ENCODE measurements around the gene NSMCE4A. TPM values are rescaled to one million over a fixed set of nuclear protein-coding genes. Genes with fewer than 3 reads are reported as not detected.
A peak's percentile ranks its signal among the peaks of the same experiment; 100 is the strongest.
"Not testable (repeated sequence)": the region's sequence is repeated elsewhere in the genome, so short reads cannot be mapped to it uniquely, and the experiment has no call there.

Gene NSMCE4A, protein sequence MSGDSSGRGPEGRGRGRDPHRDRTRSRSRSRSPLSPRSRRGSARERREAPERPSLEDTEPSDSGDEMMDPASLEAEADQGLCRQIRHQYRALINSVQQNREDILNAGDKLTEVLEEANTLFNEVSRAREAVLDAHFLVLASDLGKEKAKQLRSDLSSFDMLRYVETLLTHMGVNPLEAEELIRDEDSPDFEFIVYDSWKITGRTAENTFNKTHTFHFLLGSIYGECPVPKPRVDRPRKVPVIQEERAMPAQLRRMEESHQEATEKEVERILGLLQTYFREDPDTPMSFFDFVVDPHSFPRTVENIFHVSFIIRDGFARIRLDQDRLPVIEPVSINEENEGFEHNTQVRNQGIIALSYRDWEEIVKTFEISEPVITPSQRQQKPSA
- total RNA-seq, result 31.3 TPM

DNA sequence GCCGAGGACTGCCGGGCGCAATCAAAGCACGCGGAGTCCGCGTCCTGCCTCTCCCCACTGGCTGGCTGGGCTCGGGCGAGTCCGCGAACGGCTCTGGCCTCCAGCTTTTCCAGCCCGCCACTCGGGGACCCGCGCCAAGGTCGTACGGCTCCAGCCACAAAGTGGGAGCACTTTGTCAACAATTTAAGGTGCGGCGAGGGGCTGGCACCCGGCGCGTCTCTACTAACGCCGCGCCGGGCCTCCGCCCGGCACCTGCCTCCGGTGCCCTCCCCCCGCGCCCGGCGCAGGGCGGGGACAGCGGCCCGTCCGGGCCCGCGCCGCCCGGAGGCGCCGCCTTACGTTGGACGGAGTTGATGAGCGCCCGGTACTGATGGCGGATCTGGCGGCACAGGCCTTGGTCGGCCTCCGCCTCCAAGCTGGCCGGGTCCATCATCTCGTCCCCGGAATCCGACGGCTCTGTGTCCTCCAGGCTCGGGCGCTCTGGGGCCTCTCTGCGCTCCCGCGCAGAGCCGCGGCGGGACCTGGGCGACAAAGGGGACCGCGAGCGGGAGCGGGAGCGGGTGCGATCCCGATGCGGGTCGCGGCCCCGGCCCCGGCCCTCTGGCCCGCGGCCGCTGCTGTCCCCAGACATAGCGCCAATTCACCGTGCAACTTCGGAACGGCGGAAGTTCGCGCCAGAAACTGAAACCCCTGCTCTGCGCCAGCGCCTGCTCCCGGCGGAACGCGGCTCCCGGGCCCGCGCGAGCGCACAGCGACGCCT is at the start of gene NSMCE4A:
Gene NSMCE4A, minus strand, starts transcription at position 683 of the 760 bp plus-strand sequence. Its CDS starts 52 bp downstream, at position 631.
- no peaks in the 10 kb centered on the region for H3K9me3 ChIP-seq (ENCODE audit: control insufficient read depth in 3 of 3, low read length in 3 of 3)

DNA sequence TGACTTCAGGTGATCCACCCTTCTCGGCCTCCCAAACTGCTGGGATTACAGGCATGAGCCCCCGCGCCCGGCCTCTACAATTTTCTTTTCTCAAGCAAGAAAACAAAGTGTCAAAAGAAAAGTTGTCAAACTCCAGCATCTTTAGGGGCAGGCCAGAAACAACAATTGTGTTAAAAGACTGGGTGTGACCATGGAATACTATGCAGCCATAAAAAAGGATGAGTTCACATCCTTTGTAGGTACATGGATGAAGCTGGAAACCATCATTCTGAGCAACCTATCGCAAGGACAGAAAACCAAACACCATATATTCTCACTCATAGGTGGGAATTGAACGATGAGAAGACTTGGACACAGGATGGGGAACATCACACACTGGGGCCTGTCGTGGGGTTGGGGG is 48.2 kb upstream of the NSMCE4A start:
- Histone ChIP-seq H3K36me3 (ENCODE audit: control insufficient read depth in 3 of 3, insufficient read depth in 3 of 3, low read length in 3 of 3) (peaks cover 0 to 23% (median 2%) of the 10 kb centered on the region in 3 donors), H3K4me1 (ENCODE audit: control insufficient read depth in 3 of 3, insufficient read depth in 3 of 3, low read length in 3 of 3) (peaks cover 27 to 45% (median 32%) of the 10 kb centered on the region in 3 donors)
- H3K27me3 ChIP-seq (ENCODE audit: control insufficient read depth in 3 of 3, insufficient read depth in 3 of 3, low read length in 3 of 3); H3K27ac ChIP-seq (ENCODE audit: low read depth, low read length); H3K9me3 ChIP-seq (ENCODE audit: control insufficient read depth in 3 of 3, low read length in 3 of 3); H3K4me3 ChIP-seq (ENCODE audit: low read length in 3 of 3); H3K9ac ChIP-seq (ENCODE audit: low read depth in 1 of 3, low read length in 3 of 3): not testable (repeated sequence)

More for the DNA sequence above, at the start of gene NSMCE4A:
- peaks cover 5 to 10% (median 9%) of the 10 kb centered on the region in 3 donors for H3K36me3 ChIP-seq (ENCODE audit: control insufficient read depth in 3 of 3, insufficient read depth in 3 of 3, low read length in 3 of 3)
- peak within 1 kb of the TSS; percentile 75 to 83 (median 81) for H3K4me3 ChIP-seq (ENCODE audit: low read length in 3 of 3)
- peak within 1 kb of the TSS; percentile 83 to 94 (median 92) for H3K9ac ChIP-seq (ENCODE audit: low read depth in 1 of 3, low read length in 3 of 3)
- H3K4me1 ChIP-seq (ENCODE audit: control insufficient read depth in 3 of 3, insufficient read depth in 3 of 3, low read length in 3 of 3), result peaks cover 14 to 15% (median 15%) of the 10 kb centered on the region in 3 donors
- peak within 1 kb of the TSS; percentile 94 for H3K27ac ChIP-seq (ENCODE audit: low read depth, low read length)
- no peaks in the 10 kb centered on the region for H3K27me3 ChIP-seq (ENCODE audit: control insufficient read depth in 3 of 3, insufficient read depth in 3 of 3, low read length in 3 of 3)

DNA sequence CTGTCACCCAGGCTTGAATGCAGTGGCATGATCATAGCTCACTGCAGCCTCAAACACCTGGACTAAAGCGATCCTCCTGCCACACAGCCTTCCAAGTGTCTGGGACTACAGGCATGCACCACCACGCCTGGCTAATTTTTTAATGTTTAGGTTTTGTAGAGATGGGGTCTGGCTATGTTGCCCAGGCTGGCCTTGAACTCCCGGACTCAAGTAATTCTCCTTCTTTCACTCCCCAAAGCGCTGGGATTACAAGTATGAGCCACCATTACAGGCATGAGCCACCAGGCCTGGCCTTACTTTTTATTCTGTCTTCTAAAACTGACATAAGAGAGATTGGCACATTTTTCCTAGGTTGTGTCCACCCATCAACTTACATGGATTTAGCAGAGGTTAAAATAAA is 47.3 kb upstream of the NSMCE4A start:
- H3K36me3 ChIP-seq (ENCODE audit: control insufficient read depth in 3 of 3, insufficient read depth in 3 of 3, low read length in 3 of 3), result peaks cover 0 to 23% (median 3%) of the 10 kb centered on the region in 3 donors
- no peak overlapping the region for H3K4me3 ChIP-seq (ENCODE audit: low read length in 3 of 3)
- peaks cover 27 to 46% (median 37%) of the 10 kb centered on the region in 3 donors for H3K4me1 ChIP-seq (ENCODE audit: control insufficient read depth in 3 of 3, insufficient read depth in 3 of 3, low read length in 3 of 3)
- H3K27me3 ChIP-seq (ENCODE audit: control insufficient read depth in 3 of 3, insufficient read depth in 3 of 3, low read length in 3 of 3), result peaks cover 0 to 4% (median 0%) of the 10 kb centered on the region in 3 donors
- H3K27ac ChIP-seq (ENCODE audit: low read depth, low read length), result peak overlapping the region; percentile 64
- peak overlapping the region in 1 of 3 donors; percentile 60 for H3K9ac ChIP-seq (ENCODE audit: low read depth in 1 of 3, low read length in 3 of 3)
- H3K9me3 ChIP-seq (ENCODE audit: control insufficient read depth in 3 of 3, low read length in 3 of 3), result no peaks in the 10 kb centered on the region

DNA sequence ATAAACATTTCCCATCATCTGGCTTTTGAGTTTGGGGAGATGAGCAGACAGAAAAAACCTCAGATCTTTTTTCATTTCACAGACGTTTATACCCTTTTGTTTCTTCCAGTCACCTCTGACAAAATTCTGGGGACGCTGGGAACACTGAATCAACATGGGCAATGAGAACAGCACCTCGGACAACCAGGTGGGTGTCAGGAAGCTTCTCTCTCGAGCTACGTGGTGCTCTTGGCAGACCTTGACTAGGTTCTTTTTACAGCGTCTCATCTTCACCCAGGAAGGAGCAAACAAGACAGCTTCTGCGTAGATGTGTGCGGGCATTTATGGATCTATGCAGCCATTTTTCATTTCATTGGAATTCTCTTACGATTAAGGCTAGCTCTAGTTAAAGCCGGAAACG is 46.8 kb upstream of the NSMCE4A start:
- H3K4me3 ChIP-seq (ENCODE audit: low read length in 3 of 3), result peak overlapping the region in 1 of 3 donors; percentile 32
- peaks cover 0 to 23% (median 4%) of the 10 kb centered on the region in 3 donors for H3K36me3 ChIP-seq (ENCODE audit: control insufficient read depth in 3 of 3, insufficient read depth in 3 of 3, low read length in 3 of 3)
- H3K27me3 ChIP-seq (ENCODE audit: control insufficient read depth in 3 of 3, insufficient read depth in 3 of 3, low read length in 3 of 3), result peaks cover 0 to 4% (median 0%) of the 10 kb centered on the region in 3 donors
- peaks cover 27 to 49% (median 37%) of the 10 kb centered on the region in 3 donors for H3K4me1 ChIP-seq (ENCODE audit: control insufficient read depth in 3 of 3, insufficient read depth in 3 of 3, low read length in 3 of 3)
- H3K9ac ChIP-seq (ENCODE audit: low read depth in 1 of 3, low read length in 3 of 3), result peak overlapping the region in 2 of 3 donors; percentile 47 to 60
- no peaks in the 10 kb centered on the region for H3K9me3 ChIP-seq (ENCODE audit: control insufficient read depth in 3 of 3, low read length in 3 of 3)
- peak overlapping the region; percentile 64 for H3K27ac ChIP-seq (ENCODE audit: low read depth, low read length)

DNA sequence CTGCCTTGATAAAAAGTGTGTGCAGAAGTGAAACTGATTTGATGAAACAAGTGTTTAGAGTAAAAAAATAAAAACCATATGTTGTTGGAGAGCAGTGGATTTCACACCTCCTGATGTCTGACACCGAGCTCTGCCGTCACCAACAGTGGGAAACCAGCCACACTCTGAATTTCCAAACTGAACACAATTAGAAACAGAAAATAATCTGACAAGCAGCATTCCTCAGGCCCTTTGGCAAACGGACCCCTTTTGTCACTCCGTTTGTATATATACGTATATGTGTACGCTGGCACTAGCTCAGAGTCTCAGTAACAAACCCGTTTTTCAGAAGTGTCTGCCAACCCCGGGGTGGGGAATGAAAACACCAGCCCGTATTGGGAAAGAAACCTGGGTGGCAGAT is 46.4 kb upstream of the NSMCE4A start:
- Histone ChIP-seq H3K36me3 (ENCODE audit: control insufficient read depth in 3 of 3, insufficient read depth in 3 of 3, low read length in 3 of 3) (peaks cover 0 to 23% (median 4%) of the 10 kb centered on the region in 3 donors), H3K9me3 (ENCODE audit: control insufficient read depth in 3 of 3, low read length in 3 of 3) (no peaks in the 10 kb centered on the region), H3K9ac (ENCODE audit: low read depth in 1 of 3, low read length in 3 of 3) (peak overlapping the region in 2 of 3 donors; percentile 47 to 60), H3K4me3 (ENCODE audit: low read length in 3 of 3) (peak overlapping the region in 2 of 3 donors; percentile 22 to 55), H3K4me1 (ENCODE audit: control insufficient read depth in 3 of 3, insufficient read depth in 3 of 3, low read length in 3 of 3) (peaks cover 27 to 50% (median 37%) of the 10 kb centered on the region in 3 donors), H3K27ac (ENCODE audit: low read depth, low read length) (peak overlapping the region; percentile 64), H3K27me3 (ENCODE audit: control insufficient read depth in 3 of 3, insufficient read depth in 3 of 3, low read length in 3 of 3) (peaks cover 0 to 4% (median 0%) of the 10 kb centered on the region in 3 donors)

DNA sequence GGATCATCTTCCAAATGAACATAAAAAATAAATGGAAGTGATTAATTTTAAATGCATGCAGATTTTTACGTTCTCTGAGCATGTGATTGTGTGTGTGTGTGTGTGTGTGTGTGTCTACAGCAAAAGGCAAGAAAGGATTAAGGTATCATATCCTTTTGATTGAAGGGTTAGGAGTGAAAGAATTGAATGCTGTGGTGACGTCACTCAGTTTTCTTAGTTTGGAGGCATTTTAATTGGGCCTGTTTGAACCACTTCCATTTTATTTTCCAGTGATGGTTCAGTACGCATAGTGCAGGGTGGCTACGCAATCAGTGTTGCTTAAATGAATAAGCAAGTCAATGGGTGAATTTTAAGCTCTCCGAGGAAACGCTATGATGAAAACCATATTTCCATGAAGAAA is 45.2 kb upstream of the NSMCE4A start:
- Histone ChIP-seq H3K4me1 (ENCODE audit: control insufficient read depth in 3 of 3, insufficient read depth in 3 of 3, low read length in 3 of 3) (peaks cover 27 to 50% (median 37%) of the 10 kb centered on the region in 3 donors), H3K9me3 (ENCODE audit: control insufficient read depth in 3 of 3, low read length in 3 of 3) (no peaks in the 10 kb centered on the region), H3K27ac (ENCODE audit: low read depth, low read length) (peak overlapping the region; percentile 81), H3K9ac (ENCODE audit: low read depth in 1 of 3, low read length in 3 of 3) (peak overlapping the region in 1 of 3 donors; percentile 16), H3K4me3 (ENCODE audit: low read length in 3 of 3) (no peak overlapping the region), H3K27me3 (ENCODE audit: control insufficient read depth in 3 of 3, insufficient read depth in 3 of 3, low read length in 3 of 3) (peaks cover 0 to 4% (median 0%) of the 10 kb centered on the region in 3 donors), H3K36me3 (ENCODE audit: control insufficient read depth in 3 of 3, insufficient read depth in 3 of 3, low read length in 3 of 3) (peaks cover 0 to 23% (median 4%) of the 10 kb centered on the region in 3 donors)

DNA sequence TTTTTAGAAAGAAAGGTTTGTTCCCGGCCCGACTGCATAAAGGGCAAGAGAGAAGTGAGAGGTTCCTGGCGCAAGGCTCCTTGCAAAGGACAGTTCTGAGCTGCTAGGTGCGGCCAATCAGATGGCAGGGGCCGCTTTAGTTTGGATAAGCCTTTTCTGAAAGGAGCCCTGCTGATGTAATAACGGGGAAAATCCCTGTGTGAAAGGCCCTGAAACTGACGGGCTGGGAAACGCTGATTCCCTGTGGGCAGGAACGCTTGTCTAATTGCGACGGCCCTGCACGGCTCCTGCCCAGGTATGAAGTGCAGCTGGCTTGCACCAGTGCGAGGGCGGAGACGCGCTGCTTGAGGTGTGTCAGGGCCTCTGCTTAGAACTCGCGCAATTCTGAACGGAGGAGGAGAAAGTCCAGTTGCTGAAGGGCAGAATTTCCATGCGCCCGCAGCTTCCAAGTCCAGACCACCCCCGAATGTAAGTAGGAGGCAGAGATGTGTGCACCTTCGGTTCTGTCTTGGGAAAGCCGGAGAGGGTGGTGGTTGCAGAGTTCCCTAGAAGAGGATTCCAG is 44.5 kb upstream of the NSMCE4A start:
- Histone ChIP-seq H3K9ac (ENCODE audit: low read depth in 1 of 3, low read length in 3 of 3) (peak overlapping the region; percentile 43 to 79 (median 51)), H3K27me3 (ENCODE audit: control insufficient read depth in 3 of 3, insufficient read depth in 3 of 3, low read length in 3 of 3) (peaks cover 0 to 4% (median 0%) of the 10 kb centered on the region in 3 donors), H3K27ac (ENCODE audit: low read depth, low read length) (peak overlapping the region; percentile 81), H3K9me3 (ENCODE audit: control insufficient read depth in 3 of 3, low read length in 3 of 3) (no peaks in the 10 kb centered on the region), H3K4me3 (ENCODE audit: low read length in 3 of 3) (peak overlapping the region in 2 of 3 donors; percentile 42 to 71), H3K4me1 (ENCODE audit: control insufficient read depth in 3 of 3, insufficient read depth in 3 of 3, low read length in 3 of 3) (peaks cover 28 to 53% (median 40%) of the 10 kb centered on the region in 3 donors), H3K36me3 (ENCODE audit: control insufficient read depth in 3 of 3, insufficient read depth in 3 of 3, low read length in 3 of 3) (peaks cover 0 to 21% (median 2%) of the 10 kb centered on the region in 3 donors)

DNA sequence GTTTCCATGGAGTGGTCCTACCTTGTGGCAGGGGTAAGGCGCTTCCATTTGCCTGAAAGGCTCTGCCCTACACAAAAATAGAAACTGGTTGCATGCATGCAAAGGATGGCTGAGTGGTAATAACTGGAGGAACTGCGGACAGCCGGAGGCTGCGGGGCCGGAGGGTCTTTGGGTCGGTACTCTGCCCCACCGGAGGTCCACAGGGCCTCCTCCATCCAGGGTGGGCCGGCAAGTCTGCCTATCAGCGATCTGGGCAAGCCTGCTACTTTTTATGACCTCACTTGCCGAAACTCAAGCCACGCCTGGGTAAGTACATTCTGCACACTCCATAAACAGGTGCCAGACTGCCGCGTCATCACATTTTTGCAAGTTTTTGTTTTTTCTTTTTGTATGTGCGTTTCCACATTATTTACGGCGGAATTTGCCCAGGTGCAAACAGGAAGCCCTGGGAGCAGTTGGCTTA is 44.0 kb upstream of the NSMCE4A start:
- peak overlapping the region in 2 of 3 donors; percentile 62 to 79 for H3K9ac ChIP-seq (ENCODE audit: low read depth in 1 of 3, low read length in 3 of 3)
- H3K9me3 ChIP-seq (ENCODE audit: control insufficient read depth in 3 of 3, low read length in 3 of 3), result no peaks in the 10 kb centered on the region
- H3K27me3 ChIP-seq (ENCODE audit: control insufficient read depth in 3 of 3, insufficient read depth in 3 of 3, low read length in 3 of 3), result peaks cover 0 to 4% (median 0%) of the 10 kb centered on the region in 3 donors
- peaks cover 0 to 16% (median 2%) of the 10 kb centered on the region in 3 donors for H3K36me3 ChIP-seq (ENCODE audit: control insufficient read depth in 3 of 3, insufficient read depth in 3 of 3, low read length in 3 of 3)
- H3K4me3 ChIP-seq (ENCODE audit: low read length in 3 of 3), result peak overlapping the region in 2 of 3 donors; percentile 42 to 71
- H3K27ac ChIP-seq (ENCODE audit: low read depth, low read length), result peak overlapping the region; percentile 81
- H3K4me1 ChIP-seq (ENCODE audit: control insufficient read depth in 3 of 3, insufficient read depth in 3 of 3, low read length in 3 of 3), result peaks cover 31 to 58% (median 42%) of the 10 kb centered on the region in 3 donors

DNA sequence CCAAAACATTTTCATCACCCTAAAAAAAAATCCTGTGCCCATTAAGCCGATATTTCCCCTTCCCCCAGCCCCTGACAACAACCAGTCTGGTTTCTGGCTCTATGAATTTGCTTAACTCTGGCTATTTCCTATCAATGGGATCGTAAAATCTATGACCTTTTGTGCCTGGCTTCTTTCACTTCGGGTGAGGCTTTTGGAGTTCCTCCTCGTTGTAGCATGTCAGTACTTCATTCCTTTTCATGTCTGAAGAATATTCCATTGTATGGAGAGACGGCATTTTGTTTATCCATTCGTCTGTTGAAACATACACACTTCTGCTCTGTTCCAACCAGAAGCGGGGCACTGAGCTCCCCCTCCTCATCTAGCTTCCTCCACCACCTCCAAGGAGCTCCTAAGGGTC is 43.5 kb upstream of the NSMCE4A start:
- peak overlapping the region; percentile 81 for H3K27ac ChIP-seq (ENCODE audit: low read depth, low read length)
- no peaks in the 10 kb centered on the region for H3K9me3 ChIP-seq (ENCODE audit: control insufficient read depth in 3 of 3, low read length in 3 of 3)
- H3K4me3 ChIP-seq (ENCODE audit: low read length in 3 of 3), result peak overlapping the region in 2 of 3 donors; percentile 42 to 71
- peaks cover 0 to 4% (median 0%) of the 10 kb centered on the region in 3 donors for H3K27me3 ChIP-seq (ENCODE audit: control insufficient read depth in 3 of 3, insufficient read depth in 3 of 3, low read length in 3 of 3)
- H3K36me3 ChIP-seq (ENCODE audit: control insufficient read depth in 3 of 3, insufficient read depth in 3 of 3, low read length in 3 of 3), result peaks cover 0 to 13% (median 2%) of the 10 kb centered on the region in 3 donors
- H3K9ac ChIP-seq (ENCODE audit: low read depth in 1 of 3, low read length in 3 of 3), result peak overlapping the region; percentile 54 to 79 (median 62)
- peaks cover 35 to 62% (median 46%) of the 10 kb centered on the region in 3 donors for H3K4me1 ChIP-seq (ENCODE audit: control insufficient read depth in 3 of 3, insufficient read depth in 3 of 3, low read length in 3 of 3)

Measured in skeletal muscle tissue (tissue), 4 donors.